ENCODE results near the gene WFDC2. TPM values are rescaled to one million over a fixed set of nuclear protein-coding genes. Genes with fewer than 3 reads are reported as not detected.

WFDC2 gene
- total and polyA plus RNA-seq, 10 of the 15 experiments (the other 5 are each of a cell fraction or from before 2014, with no cell fraction given) = 0.13 TPM; not detected in 9

DNA sequence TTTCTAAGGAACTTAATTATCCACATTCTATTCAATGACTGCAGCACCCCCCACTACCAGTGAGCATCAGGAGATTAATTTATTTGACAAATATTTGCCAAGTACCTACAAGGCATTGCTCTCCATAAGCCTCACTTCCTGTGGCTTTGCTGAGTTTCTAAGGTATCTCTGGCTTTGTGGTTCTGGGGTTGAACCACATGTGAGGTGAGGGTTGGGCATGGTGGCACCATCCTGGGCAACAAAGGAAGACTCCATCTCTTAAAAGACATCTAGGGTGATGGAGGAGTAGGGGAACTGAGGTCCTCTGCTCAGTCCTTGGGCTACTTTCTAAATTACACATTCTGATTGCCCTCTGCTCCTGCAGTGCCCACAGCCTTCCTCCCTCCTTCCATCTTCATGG is 25.5 kb upstream of the WFDC2 start:
- Histone ChIP-seq H3K9me3 (replicated peaks; ENCODE audit: control insufficient read depth, insufficient read depth, low read length) (no peaks in the 10 kb centered on the region), H4K20me1 (ENCODE audit: control insufficient read depth, insufficient read depth) (no peaks in the 10 kb centered on the region), H3K36me3 (ENCODE audit: control insufficient read depth in 2 of 2, insufficient read depth in 2 of 2, low read length in 1 of 2) (no peaks in the 10 kb centered on the region), H3K27ac (ENCODE audit: control insufficient read depth, insufficient read depth) (no peak overlapping the region), H3K9ac (ENCODE audit: control insufficient read depth, insufficient read depth, low read length) (no peak overlapping the region), H3K27me3 (replicated peaks in 1 of 2; ENCODE audit: control insufficient read depth in 2 of 2, insufficient read depth in 2 of 2, low read length in 1 of 2) (no peaks in the 10 kb centered on the region; a peak in 3 of 4 replicates), H3K4me2 (ENCODE audit: control insufficient read depth, insufficient read depth) (no peak overlapping the region), H3K4me1 (ENCODE audit: control insufficient read depth, insufficient read depth, low read length) (no peaks in the 10 kb centered on the region), H3K4me3 (no peak overlapping the region), H3K79me2 (ENCODE audit: control insufficient read depth, insufficient read depth, low read length) (no peaks in the 10 kb centered on the region), H2AFZ (ENCODE audit: control insufficient read depth, low read depth, low read length) (no peak overlapping the region)
- SMC1A ChIA-PET (ENCODE audit: uncharacterized antibody, unreplicated experiment) = interaction anchor here (1.4 to 1.7 kb wide), 3 partner anchors 8 to 118 kb away, joined by 4 to 6 read pairs (median 5); no protein-coding TSS in a partner anchor
- FAIRE-seq (no peak), ATAC-seq (no peak), DNase-seq (ENCODE audit: low read depth, low spot score) (no peak)
- intact Hi-C loops (cut with micrococcal nuclease; ENCODE audit: unreplicated experiment) (no loop called here), in situ Hi-C loops (cut with MboI) (no loop called here)
- POLR2A ChIA-PET = no interaction called here
- RAD21 ChIA-PET (ENCODE audit: unreplicated experiment) = no interaction called here
- CTCF ChIA-PET = interaction anchor here (0.7 to 3.1 kb wide), 6 partner anchors 8 to 81 kb away, joined by 3 to 15 read pairs (median 7); partner anchors contain the start of gene SYS1
- no TSS peak for BruUV-seq (replicated peaks)
- TF ChIP-seq, protein P1, sequence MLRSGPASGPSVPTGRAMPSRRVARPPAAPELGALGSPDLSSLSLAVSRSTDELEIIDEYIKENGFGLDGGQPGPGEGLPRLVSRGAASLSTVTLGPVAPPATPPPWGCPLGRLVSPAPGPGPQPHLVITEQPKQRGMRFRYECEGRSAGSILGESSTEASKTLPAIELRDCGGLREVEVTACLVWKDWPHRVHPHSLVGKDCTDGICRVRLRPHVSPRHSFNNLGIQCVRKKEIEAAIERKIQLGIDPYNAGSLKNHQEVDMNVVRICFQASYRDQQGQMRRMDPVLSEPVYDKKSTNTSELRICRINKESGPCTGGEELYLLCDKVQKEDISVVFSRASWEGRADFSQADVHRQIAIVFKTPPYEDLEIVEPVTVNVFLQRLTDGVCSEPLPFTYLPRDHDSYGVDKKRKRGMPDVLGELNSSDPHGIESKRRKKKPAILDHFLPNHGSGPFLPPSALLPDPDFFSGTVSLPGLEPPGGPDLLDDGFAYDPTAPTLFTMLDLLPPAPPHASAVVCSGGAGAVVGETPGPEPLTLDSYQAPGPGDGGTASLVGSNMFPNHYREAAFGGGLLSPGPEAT (IDR thresholded peaks at IDR 0.05; ENCODE audit: low read depth) = no peak
- no peak for TF ChIP-seq HDAC2 (IDR thresholded peaks at IDR 0.05)
- TF ChIP-seq ZNF622 (IDR thresholded peaks at IDR 0.05) = no peak
- TF ChIP-seq, protein P2, sequence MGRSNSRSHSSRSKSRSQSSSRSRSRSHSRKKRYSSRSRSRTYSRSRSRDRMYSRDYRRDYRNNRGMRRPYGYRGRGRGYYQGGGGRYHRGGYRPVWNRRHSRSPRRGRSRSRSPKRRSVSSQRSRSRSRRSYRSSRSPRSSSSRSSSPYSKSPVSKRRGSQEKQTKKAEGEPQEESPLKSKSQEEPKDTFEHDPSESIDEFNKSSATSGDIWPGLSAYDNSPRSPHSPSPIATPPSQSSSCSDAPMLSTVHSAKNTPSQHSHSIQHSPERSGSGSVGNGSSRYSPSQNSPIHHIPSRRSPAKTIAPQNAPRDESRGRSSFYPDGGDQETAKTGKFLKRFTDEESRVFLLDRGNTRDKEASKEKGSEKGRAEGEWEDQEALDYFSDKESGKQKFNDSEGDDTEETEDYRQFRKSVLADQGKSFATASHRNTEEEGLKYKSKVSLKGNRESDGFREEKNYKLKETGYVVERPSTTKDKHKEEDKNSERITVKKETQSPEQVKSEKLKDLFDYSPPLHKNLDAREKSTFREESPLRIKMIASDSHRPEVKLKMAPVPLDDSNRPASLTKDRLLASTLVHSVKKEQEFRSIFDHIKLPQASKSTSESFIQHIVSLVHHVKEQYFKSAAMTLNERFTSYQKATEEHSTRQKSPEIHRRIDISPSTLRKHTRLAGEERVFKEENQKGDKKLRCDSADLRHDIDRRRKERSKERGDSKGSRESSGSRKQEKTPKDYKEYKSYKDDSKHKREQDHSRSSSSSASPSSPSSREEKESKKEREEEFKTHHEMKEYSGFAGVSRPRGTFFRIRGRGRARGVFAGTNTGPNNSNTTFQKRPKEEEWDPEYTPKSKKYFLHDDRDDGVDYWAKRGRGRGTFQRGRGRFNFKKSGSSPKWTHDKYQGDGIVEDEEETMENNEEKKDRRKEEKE (IDR thresholded peaks at IDR 0.05) = no peak
- TF ChIP-seq, protein P3, sequence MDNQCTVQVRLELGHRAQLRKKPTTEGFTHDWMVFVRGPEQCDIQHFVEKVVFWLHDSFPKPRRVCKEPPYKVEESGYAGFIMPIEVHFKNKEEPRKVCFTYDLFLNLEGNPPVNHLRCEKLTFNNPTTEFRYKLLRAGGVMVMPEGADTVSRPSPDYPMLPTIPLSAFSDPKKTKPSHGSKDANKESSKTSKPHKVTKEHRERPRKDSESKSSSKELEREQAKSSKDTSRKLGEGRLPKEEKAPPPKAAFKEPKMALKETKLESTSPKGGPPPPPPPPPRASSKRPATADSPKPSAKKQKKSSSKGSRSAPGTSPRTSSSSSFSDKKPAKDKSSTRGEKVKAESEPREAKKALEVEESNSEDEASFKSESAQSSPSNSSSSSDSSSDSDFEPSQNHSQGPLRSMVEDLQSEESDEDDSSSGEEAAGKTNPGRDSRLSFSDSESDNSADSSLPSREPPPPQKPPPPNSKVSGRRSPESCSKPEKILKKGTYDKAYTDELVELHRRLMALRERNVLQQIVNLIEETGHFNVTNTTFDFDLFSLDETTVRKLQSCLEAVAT (IDR thresholded peaks at IDR 0.05) = no peak
- no peak for TF ChIP-seq STAT1 (conservative IDR thresholded peaks at IDR 0.05)
- TF ChIP-seq, protein P4, sequence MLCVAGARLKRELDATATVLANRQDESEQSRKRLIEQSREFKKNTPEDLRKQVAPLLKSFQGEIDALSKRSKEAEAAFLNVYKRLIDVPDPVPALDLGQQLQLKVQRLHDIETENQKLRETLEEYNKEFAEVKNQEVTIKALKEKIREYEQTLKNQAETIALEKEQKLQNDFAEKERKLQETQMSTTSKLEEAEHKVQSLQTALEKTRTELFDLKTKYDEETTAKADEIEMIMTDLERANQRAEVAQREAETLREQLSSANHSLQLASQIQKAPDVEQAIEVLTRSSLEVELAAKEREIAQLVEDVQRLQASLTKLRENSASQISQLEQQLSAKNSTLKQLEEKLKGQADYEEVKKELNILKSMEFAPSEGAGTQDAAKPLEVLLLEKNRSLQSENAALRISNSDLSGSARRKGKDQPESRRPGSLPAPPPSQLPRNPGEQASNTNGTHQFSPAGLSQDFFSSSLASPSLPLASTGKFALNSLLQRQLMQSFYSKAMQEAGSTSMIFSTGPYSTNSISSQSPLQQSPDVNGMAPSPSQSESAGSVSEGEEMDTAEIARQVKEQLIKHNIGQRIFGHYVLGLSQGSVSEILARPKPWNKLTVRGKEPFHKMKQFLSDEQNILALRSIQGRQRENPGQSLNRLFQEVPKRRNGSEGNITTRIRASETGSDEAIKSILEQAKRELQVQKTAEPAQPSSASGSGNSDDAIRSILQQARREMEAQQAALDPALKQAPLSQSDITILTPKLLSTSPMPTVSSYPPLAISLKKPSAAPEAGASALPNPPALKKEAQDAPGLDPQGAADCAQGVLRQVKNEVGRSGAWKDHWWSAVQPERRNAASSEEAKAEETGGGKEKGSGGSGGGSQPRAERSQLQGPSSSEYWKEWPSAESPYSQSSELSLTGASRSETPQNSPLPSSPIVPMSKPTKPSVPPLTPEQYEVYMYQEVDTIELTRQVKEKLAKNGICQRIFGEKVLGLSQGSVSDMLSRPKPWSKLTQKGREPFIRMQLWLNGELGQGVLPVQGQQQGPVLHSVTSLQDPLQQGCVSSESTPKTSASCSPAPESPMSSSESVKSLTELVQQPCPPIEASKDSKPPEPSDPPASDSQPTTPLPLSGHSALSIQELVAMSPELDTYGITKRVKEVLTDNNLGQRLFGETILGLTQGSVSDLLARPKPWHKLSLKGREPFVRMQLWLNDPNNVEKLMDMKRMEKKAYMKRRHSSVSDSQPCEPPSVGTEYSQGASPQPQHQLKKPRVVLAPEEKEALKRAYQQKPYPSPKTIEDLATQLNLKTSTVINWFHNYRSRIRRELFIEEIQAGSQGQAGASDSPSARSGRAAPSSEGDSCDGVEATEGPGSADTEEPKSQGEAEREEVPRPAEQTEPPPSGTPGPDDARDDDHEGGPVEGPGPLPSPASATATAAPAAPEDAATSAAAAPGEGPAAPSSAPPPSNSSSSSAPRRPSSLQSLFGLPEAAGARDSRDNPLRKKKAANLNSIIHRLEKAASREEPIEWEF (IDR thresholded peaks at IDR 0.05; ENCODE audit: insufficient replicate concordance, low read depth, low read length) = no peak
- TF ChIP-seq HDGF (IDR thresholded peaks at IDR 0.05) = no peak
- no peak for TF ChIP-seq GATAD2B (conservative IDR thresholded peaks at IDR 0.05; ENCODE audit: low read depth)
- no peak for TF ChIP-seq BRCA1 (IDR thresholded peaks at IDR 0.05; ENCODE audit: low read depth, low read length)
- no peak for TF ChIP-seq RELA (IDR thresholded peaks at IDR 0.05; ENCODE audit: borderline replicate concordance, partially characterized antibody)
- no peak for TF ChIP-seq TBL1XR1 (IDR thresholded peaks at IDR 0.05; ENCODE audit: low read depth, low read length)
